Measurements from ENCODE around the gene ALAS1.
"Not testable (repeated sequence)": the region's sequence is repeated elsewhere in the genome, so short reads cannot be mapped to it uniquely, and the experiment has no call there.

ALAS1 gene

GRCh38 chr3:52197842-52198625 lies at the start of gene ALAS1:
ALAS1 (plus strand) TSS chr3:52198160; CDS start chr3:52199242, 1,082 bp downstream.
- peak; percentile 69 for DNase-seq (ENCODE audit: low read depth)
- H3K4me3 ChIP-seq (ENCODE audit: low read depth, low read length) = peak within 1 kb of the TSS; percentile 80
- TF ChIP-seq CTCF (IDR thresholded peaks at IDR 0.05; ENCODE audit: low read depth, low read length, missing control alignments) = no peak

GRCh38 chr3:52149021-52149420 lies 48.9 kb upstream of the ALAS1 start:
- H3K4me3 ChIP-seq (ENCODE audit: low read depth, low read length) = no peak overlapping the region
- no peak for TF ChIP-seq CTCF (IDR thresholded peaks at IDR 0.05; ENCODE audit: low read depth, low read length, missing control alignments)
- no peak for DNase-seq (ENCODE audit: low read depth)

GRCh38 chr3:52149726-52150125 lies 48.2 kb upstream of the ALAS1 start:
- TF ChIP-seq CTCF (IDR thresholded peaks at IDR 0.05; ENCODE audit: low read depth, low read length, missing control alignments) = no peak

GRCh38 chr3:52150357-52150756 lies 47.6 kb upstream of the ALAS1 start:
- no peak overlapping the region for H3K4me3 ChIP-seq (ENCODE audit: low read depth, low read length)
- DNase-seq (ENCODE audit: low read depth) = no peak
- no peak for TF ChIP-seq CTCF (IDR thresholded peaks at IDR 0.05; ENCODE audit: low read depth, low read length, missing control alignments)

More at GRCh38 chr3:52149726-52150125, 48.2 kb upstream of the ALAS1 start:
- DNase-seq (ENCODE audit: low read depth) = no peak
- H3K4me3 ChIP-seq (ENCODE audit: low read depth, low read length) = no peak overlapping the region

GRCh38 chr3:52150860-52151259 lies 47.1 kb upstream of the ALAS1 start:
- no peak for TF ChIP-seq CTCF (IDR thresholded peaks at IDR 0.05; ENCODE audit: low read depth, low read length, missing control alignments)
- no peak overlapping the region for H3K4me3 ChIP-seq (ENCODE audit: low read depth, low read length)
- DNase-seq (ENCODE audit: low read depth) = no peak

- not testable (repeated sequence) for DNase-seq (ENCODE audit: low read depth); H3K4me3 ChIP-seq (ENCODE audit: low read depth, low read length)
Observed at GRCh38 chr3:52151991-52152390, 46.0 kb upstream of the ALAS1 start.

- TF ChIP-seq CTCF (IDR thresholded peaks at IDR 0.05; ENCODE audit: low read depth, low read length, missing control alignments) = no peak
- peak overlapping the region; percentile 71 for H3K4me3 ChIP-seq (ENCODE audit: low read depth, low read length)
- DNase-seq (ENCODE audit: low read depth) = no peak
Observed at GRCh38 chr3:52153389-52154096, 44.4 kb upstream of the ALAS1 start.

Measured in GM12864 (cell line).